Measurements from ENCODE around the gene SAFB2. TPM values are rescaled to one million over a fixed set of nuclear protein-coding genes. Genes with fewer than 3 reads are reported as not detected.
A peak's percentile ranks its signal among the peaks of the same experiment; 100 is the strongest.

Gene SAFB2
- total RNA-seq, 4 donors from 2014 or later = 25.3 to 81.6 (median 41.6) TPM

GRCh38 chr19:5666921-5667610, 44.5 kb upstream of the SAFB2 start:
- Histone ChIP-seq H3K36me3 (peaks cover 0 to 94% of the 10 kb centered on the region in 2 donors), H3K4me1 (no peaks in the 10 kb centered on the region), H3K4me3 (no peak overlapping the region), H3K27ac (no peak overlapping the region), H3K27me3 (no peaks in the 10 kb centered on the region), H3K9me3 (no peaks in the 10 kb centered on the region)
- ATAC-seq = no peak
- no peak for TF ChIP-seq POLR2AphosphoS5 (IDR thresholded peaks at IDR 0.05)
- no peak for TF ChIP-seq POLR2A (IDR thresholded peaks at IDR 0.05)
- TF ChIP-seq, protein P1, sequence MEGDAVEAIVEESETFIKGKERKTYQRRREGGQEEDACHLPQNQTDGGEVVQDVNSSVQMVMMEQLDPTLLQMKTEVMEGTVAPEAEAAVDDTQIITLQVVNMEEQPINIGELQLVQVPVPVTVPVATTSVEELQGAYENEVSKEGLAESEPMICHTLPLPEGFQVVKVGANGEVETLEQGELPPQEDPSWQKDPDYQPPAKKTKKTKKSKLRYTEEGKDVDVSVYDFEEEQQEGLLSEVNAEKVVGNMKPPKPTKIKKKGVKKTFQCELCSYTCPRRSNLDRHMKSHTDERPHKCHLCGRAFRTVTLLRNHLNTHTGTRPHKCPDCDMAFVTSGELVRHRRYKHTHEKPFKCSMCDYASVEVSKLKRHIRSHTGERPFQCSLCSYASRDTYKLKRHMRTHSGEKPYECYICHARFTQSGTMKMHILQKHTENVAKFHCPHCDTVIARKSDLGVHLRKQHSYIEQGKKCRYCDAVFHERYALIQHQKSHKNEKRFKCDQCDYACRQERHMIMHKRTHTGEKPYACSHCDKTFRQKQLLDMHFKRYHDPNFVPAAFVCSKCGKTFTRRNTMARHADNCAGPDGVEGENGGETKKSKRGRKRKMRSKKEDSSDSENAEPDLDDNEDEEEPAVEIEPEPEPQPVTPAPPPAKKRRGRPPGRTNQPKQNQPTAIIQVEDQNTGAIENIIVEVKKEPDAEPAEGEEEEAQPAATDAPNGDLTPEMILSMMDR (IDR thresholded peaks at IDR 0.05) = no peak
- TF ChIP-seq EP300 (IDR thresholded peaks at IDR 0.05) = no peak
- WGBS, 2 donors (ENCODE audit: low coverage in 1 of 2) = 76% methylated on average over 3 of the region's 26 CpGs; no CpG with 5 or more reads in 1 of the 2 donors

GRCh38 chr19:5665781-5666513, 43.4 kb upstream of the SAFB2 start:
- ATAC-seq = no peak
- peaks cover 0 to 94% of the 10 kb centered on the region in 2 donors for H3K36me3 ChIP-seq
- 60 to 73% methylated on average over 3 to 10 of the region's 10 CpGs for WGBS, 2 donors (ENCODE audit: low coverage in 1 of 2)

GRCh38 chr19:5664515-5664914, 41.9 kb upstream of the SAFB2 start:
- H3K36me3 ChIP-seq = peaks cover 0 to 100% of the 10 kb centered on the region in 2 donors
- 92% methylated on average over 2 of the region's 2 CpGs; no CpG with 5 or more reads in 1 of the 2 donors for WGBS, 2 donors (ENCODE audit: low coverage in 1 of 2)
- H3K4me1 ChIP-seq = no peaks in the 10 kb centered on the region

More at GRCh38 chr19:5665781-5666513, 43.4 kb upstream of the SAFB2 start:
- no peaks in the 10 kb centered on the region for H3K27me3 ChIP-seq
- no peak overlapping the region for H3K27ac ChIP-seq
- H3K4me1 ChIP-seq = no peaks in the 10 kb centered on the region
- H3K9me3 ChIP-seq = no peaks in the 10 kb centered on the region
- TF ChIP-seq EP300 (IDR thresholded peaks at IDR 0.05) = no peak
- no peak for TF ChIP-seq POLR2A (IDR thresholded peaks at IDR 0.05)
- no peak overlapping the region for H3K4me3 ChIP-seq

GRCh38 chr19:5663904-5664303, 41.3 kb upstream of the SAFB2 start:
- ATAC-seq = no peak
- no peaks in the 10 kb centered on the region for H3K27me3 ChIP-seq
- H3K27ac ChIP-seq = no peak overlapping the region
- no peaks in the 10 kb centered on the region for H3K9me3 ChIP-seq
- no peak overlapping the region for H3K4me3 ChIP-seq
- no peak for TF ChIP-seq EP300 (IDR thresholded peaks at IDR 0.05)
- TF ChIP-seq, protein P1 (IDR thresholded peaks at IDR 0.05) = no peak
- TF ChIP-seq POLR2AphosphoS5 (IDR thresholded peaks at IDR 0.05) = no peak
- TF ChIP-seq POLR2A (IDR thresholded peaks at IDR 0.05) = no peak
- no peaks in the 10 kb centered on the region for H3K4me1 ChIP-seq
- 84 to 94% methylated on average over 5 of the region's 17 CpGs for WGBS, 2 donors (ENCODE audit: low coverage in 1 of 2)
- H3K36me3 ChIP-seq = peaks cover 3 to 100% of the 10 kb centered on the region in 2 donors

More at GRCh38 chr19:5664515-5664914, 41.9 kb upstream of the SAFB2 start:
- Histone ChIP-seq H3K9me3 (no peaks in the 10 kb centered on the region), H3K27me3 (no peaks in the 10 kb centered on the region), H3K4me3 (no peak overlapping the region), H3K27ac (no peak overlapping the region)
- ATAC-seq = no peak
- no peak for TF ChIP-seq EP300 (IDR thresholded peaks at IDR 0.05)
- TF ChIP-seq, protein P1 (IDR thresholded peaks at IDR 0.05) = no peak
- no peak for TF ChIP-seq POLR2AphosphoS5 (IDR thresholded peaks at IDR 0.05)
- no peak for TF ChIP-seq POLR2A (IDR thresholded peaks at IDR 0.05)

DNA sequence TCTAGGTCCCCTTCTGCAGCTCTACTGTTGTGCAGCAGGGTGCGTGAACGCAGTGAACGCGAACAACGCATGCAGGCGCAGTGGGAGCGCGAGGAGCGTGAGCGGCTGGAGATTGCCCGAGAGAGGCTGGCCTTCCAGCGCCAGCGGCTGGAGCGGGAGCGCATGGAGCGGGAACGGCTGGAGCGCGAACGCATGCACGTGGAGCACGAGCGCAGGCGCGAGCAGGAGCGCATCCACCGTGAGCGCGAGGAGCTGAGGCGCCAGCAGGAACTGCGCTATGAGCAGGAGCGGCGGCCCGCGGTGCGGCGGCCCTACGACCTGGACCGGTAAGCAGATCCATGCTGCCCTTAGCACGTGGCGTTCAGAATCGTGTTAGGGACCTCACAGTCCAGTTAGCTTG, 38.9 kb upstream of the SAFB2 start:
- H3K36me3 ChIP-seq = peaks cover 3 to 100% of the 10 kb centered on the region in 2 donors
- TF ChIP-seq, protein P1 (IDR thresholded peaks at IDR 0.05) = no peak
- no peak for TF ChIP-seq EP300 (IDR thresholded peaks at IDR 0.05)
- no peak for TF ChIP-seq POLR2AphosphoS5 (IDR thresholded peaks at IDR 0.05)
- peak in 1 of 2 donors; percentile 9 for TF ChIP-seq POLR2A (IDR thresholded peaks at IDR 0.05)
- no peaks in the 10 kb centered on the region for H3K9me3 ChIP-seq
- 76 to 97% methylated on average over 4 to 18 of the region's 42 CpGs for WGBS, 2 donors (ENCODE audit: low coverage in 1 of 2)
- H3K27me3 ChIP-seq = no peaks in the 10 kb centered on the region
- no peak overlapping the region for H3K27ac ChIP-seq
- no peak for ATAC-seq
- H3K4me3 ChIP-seq = no peak overlapping the region
- no peaks in the 10 kb centered on the region for H3K4me1 ChIP-seq

All from gastroesophageal sphincter (tissue), 4 donors.